Fibroblast of lung (primary cell): Measurements from ENCODE around the gene LYVE1.

Source experiments
- EZH2 ChIP-seq: IDR thresholded peaks from 2 replicates; pipeline ENCODE4 v1.5.1; 2012; ENCODE audit warnings: low read length, control low read depth, mild to moderate bottlenecking; ENCODE audit errors: missing control alignments
- TF ChIP-seq, protein P1 (sequence below), 2 donors: IDR thresholded peaks in 1 of 2; conservative IDR thresholded peaks in 1 of 2; 1 replicate in 1 of 2; 2 replicates in 1 of 2; pipeline ENCODE4 v1.5.1; 2011 to 2012; ENCODE audit warnings: low read length in 2 of 2, control low read depth in 1 of 2, inconsistent platforms in 1 of 2, low read depth in 1 of 2, mild to moderate bottlenecking in 1 of 2

DNA sequence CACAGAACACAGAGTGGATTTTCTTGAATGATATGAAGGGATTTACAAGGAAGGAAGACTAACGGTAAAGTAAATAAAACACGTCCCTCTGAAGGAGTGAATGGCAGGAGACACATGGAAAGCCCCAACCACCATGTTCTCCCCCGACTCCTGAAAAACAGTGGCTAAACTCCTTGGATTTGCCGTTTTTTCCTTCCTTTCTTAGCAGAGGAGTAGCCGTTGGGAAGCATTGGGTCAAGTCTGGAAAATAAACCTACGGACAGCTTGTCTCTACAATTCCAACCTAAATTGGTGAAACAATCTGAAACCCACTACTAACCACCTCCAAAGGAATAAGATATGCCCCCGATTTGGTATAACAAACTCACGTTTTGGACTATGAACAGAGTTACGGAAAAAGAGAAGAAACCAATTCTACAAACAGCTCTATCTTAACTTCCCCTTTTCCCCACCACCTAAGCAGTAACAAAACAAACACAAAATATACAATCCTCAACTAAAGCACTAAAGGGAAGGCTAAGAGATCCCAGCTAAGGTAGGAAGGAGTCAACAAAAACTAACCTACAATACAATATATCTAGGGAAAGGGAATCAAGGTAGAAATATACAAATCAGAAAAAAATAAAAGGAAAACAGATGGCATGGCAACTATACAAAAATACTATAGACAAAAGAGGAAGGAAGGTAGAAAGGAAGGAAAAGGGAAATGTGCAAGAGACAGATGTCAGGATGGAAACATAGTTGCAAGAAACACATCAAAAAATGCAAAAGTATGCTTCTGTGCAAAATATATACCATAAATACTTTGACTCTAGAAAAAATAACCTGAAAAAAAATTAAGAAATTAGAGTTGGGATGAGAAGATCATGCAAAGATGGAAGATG is 43.8 kb upstream of the LYVE1 start:
- TF ChIP-seq, protein P1, sequence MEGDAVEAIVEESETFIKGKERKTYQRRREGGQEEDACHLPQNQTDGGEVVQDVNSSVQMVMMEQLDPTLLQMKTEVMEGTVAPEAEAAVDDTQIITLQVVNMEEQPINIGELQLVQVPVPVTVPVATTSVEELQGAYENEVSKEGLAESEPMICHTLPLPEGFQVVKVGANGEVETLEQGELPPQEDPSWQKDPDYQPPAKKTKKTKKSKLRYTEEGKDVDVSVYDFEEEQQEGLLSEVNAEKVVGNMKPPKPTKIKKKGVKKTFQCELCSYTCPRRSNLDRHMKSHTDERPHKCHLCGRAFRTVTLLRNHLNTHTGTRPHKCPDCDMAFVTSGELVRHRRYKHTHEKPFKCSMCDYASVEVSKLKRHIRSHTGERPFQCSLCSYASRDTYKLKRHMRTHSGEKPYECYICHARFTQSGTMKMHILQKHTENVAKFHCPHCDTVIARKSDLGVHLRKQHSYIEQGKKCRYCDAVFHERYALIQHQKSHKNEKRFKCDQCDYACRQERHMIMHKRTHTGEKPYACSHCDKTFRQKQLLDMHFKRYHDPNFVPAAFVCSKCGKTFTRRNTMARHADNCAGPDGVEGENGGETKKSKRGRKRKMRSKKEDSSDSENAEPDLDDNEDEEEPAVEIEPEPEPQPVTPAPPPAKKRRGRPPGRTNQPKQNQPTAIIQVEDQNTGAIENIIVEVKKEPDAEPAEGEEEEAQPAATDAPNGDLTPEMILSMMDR (conservative IDR thresholded peaks at IDR 0.05 in 1 of 2, IDR thresholded peaks at IDR 0.05 in 1 of 2; ENCODE audit: low read depth in 1 of 2, low read length in 2 of 2), result no peak
- TF ChIP-seq EZH2, result no peak
